Caco-2 (cell line): ENCODE measurements around the gene CASP7. TPM values are rescaled to one million over a fixed set of nuclear protein-coding genes. Genes with fewer than 3 reads are reported as not detected.

ENCODE experiments used
- BruUV-seq: library from RNA; stranded (reverse); fragments of 400-500 nt; replicated peaks from 2 replicates; lab custom pipeline; 2021; lab: Mats Ljungman, UMichigan
- CTCF ChIA-PET: fragments of 300-600 bp; sonication (Branson Sonifier 250); formaldehyde crosslinking; loops from one replicate; lab custom pipeline; 2022; ENCODE audit warnings: antibody characterized with exemption; lab: Charles Lee
- POLR2A ChIA-PET: fragments of 300-600 bp; sonication (Branson Sonifier 250); formaldehyde crosslinking; loops from one replicate; lab custom pipeline; 2022; ENCODE audit warnings: antibody characterized with exemption; lab: Charles Lee
- DNase-seq, 2 experiments: peaks; one replicate each; pipeline versions ENCODE4 v3.0.0 to v3.0.0-alpha.2; 2020 to 2022
- H3K27me3 ChIP-seq: replicated peaks from 2 replicates; pipeline ENCODE4 v1.6.0; 2011; ENCODE audit warnings: low read length; ENCODE audit not compliant: control insufficient read depth, insufficient read depth
- H3K36me3 ChIP-seq: 2 replicates; pipeline ENCODE4 v1.5.1; 2011; ENCODE audit warnings: low read length; ENCODE audit not compliant: control insufficient read depth, insufficient read depth
- H3K4me1 ChIP-seq: fragments of 250-450 bp; sonication (Bioruptor Pico); 2 replicates; pipeline ENCODE4 v1.5.1; 2020; ENCODE audit warnings: mild to moderate bottlenecking
- H3K4me3 ChIP-seq: 2 replicates; pipeline ENCODE4 v1.5.1; 2011; ENCODE audit warnings: low read depth, mild to moderate bottlenecking, control low read depth, low read length
- H3K9me3 ChIP-seq: fragments of 250-450 bp; sonication (Bioruptor Pico); 2 replicates; pipeline ENCODE4 v1.5.1; 2020; ENCODE audit warnings: mild to moderate bottlenecking, moderate library complexity
- H3K27ac Mint-ChIP-seq: one replicate; pipeline ENCODE4 v1.8.0; 2022; ENCODE audit warnings: mixed read lengths; ENCODE audit not compliant: unreplicated experiment
- H3K27me3 Mint-ChIP-seq: one replicate; pipeline ENCODE4 v1.8.0; 2022; ENCODE audit warnings: mixed read lengths; ENCODE audit not compliant: insufficient read depth, unreplicated experiment
- H3K36me3 Mint-ChIP-seq: one replicate; pipeline ENCODE4 v1.8.0; 2022; ENCODE audit warnings: mild to moderate bottlenecking, mixed read lengths; ENCODE audit not compliant: insufficient read depth, unreplicated experiment
- H3K4me1 Mint-ChIP-seq: one replicate; pipeline ENCODE4 v1.8.0; 2022; ENCODE audit warnings: low read depth, mixed read lengths; ENCODE audit not compliant: unreplicated experiment
- H3K4me3 Mint-ChIP-seq: one replicate; pipeline ENCODE4 v1.8.0; 2022; ENCODE audit warnings: mild to moderate bottlenecking, moderate library complexity, mixed read lengths; ENCODE audit not compliant: unreplicated experiment
- H3K9me3 Mint-ChIP-seq: one replicate; pipeline ENCODE4 v1.8.0; 2022; ENCODE audit warnings: mixed read lengths; ENCODE audit not compliant: unreplicated experiment
- CTCF ChIP-seq, 2 experiments: fragments of 200-600 bp in 1 of 2; IDR thresholded peaks; 1 replicate in 1 of 2; 2 replicates in 1 of 2; pipeline versions ENCODE4 v1.5.1 to v1.8.0; 2011 to 2022; ENCODE audit warnings: antibody characterized with exemption in 1 of 2, control low read depth in 1 of 2, inconsistent platforms in 1 of 2, low read depth in 1 of 2, low read length in 1 of 2, mild to moderate bottlenecking in 1 of 2, moderate library complexity in 1 of 2; ENCODE audit not compliant: insufficient read depth in 1 of 2, severe bottlenecking in 1 of 2, unreplicated experiment in 1 of 2
- intact Hi-C: fragments of 100-400 bp; cut with micrococcal nuclease; formaldehyde crosslinking; loops from one replicate; pipeline ENCODE4 v1.10.0; 2022; ENCODE audit not compliant: unreplicated experiment
- total RNA-seq: library from RNA; stranded (reverse); gene quantifications from 2 replicates; pipeline ENCODE4 v1.2.3, GENCODE V29; 2022

CASP7 gene
- total RNA-seq, 1 experiment from 2014 or later: 23.9 TPM

- H3K27me3 Mint-ChIP-seq: no peaks in the 10 kb centered on the region
- Histone ChIP-seq H3K4me3 (no peak within 1 kb of the TSS), H3K4me1 (peaks cover 3% of the 10 kb centered on the region; the same call in 1 of the 2 replicates), H3K36me3 (no peaks in the 10 kb centered on the region), H3K9me3 (no peaks in the 10 kb centered on the region), H3K27me3 (no peaks in the 10 kb centered on the region; the same call in 1 of the 2 replicates)
- no peak within 1 kb of the TSS for H3K27ac Mint-ChIP-seq
- no peaks in the 10 kb centered on the region for H3K9me3 Mint-ChIP-seq
- no peak within 1 kb of the TSS for H3K4me3 Mint-ChIP-seq
- no peak for DNase-seq
- H3K4me1 Mint-ChIP-seq: peaks cover 6% of the 10 kb centered on the region
- no TSS peak for BruUV-seq
- no peak for TF ChIP-seq CTCF (IDR thresholded peaks at IDR 0.05; ENCODE audit: insufficient read depth in 1 of 2, low read depth in 1 of 2, low read length in 1 of 2, severe bottlenecking in 1 of 2, unreplicated experiment in 1 of 2)
- ChIA-PET POLR2A (no interaction called here), CTCF (no interaction called here)
- intact Hi-C loops: no loop called here
- no peaks in the 10 kb centered on the region for H3K36me3 Mint-ChIP-seq
Observed at GRCh38 chr10:113663908-113664307, 15.8 kb upstream of the CASP7 start, which contains the start of gene NRAP. TSS of gene NRAP (minus strand) at chr10:113664041. CDS start at chr10:113663882, 159 bp downstream.

GRCh38 chr10:113665352-113665751 lies 14.4 kb upstream of the CASP7 start:
- Mint-ChIP-seq H3K27ac (no peak overlapping the region), H3K27me3 (no peaks in the 10 kb centered on the region), H3K36me3 (no peaks in the 10 kb centered on the region), H3K4me1 (peaks cover 6% of the 10 kb centered on the region), H3K4me3 (no peak overlapping the region), H3K9me3 (peaks cover 4% of the 10 kb centered on the region)
- H3K4me1 ChIP-seq: peaks cover 3% of the 10 kb centered on the region; the same call in 1 of the 2 replicates
- intact Hi-C loops: no loop called here
- BruUV-seq: no TSS peak
- H3K36me3 ChIP-seq: no peaks in the 10 kb centered on the region
- no peak for TF ChIP-seq CTCF (IDR thresholded peaks at IDR 0.05; ENCODE audit: insufficient read depth in 1 of 2, low read depth in 1 of 2, low read length in 1 of 2, severe bottlenecking in 1 of 2, unreplicated experiment in 1 of 2)
- H3K4me3 ChIP-seq: no peak overlapping the region
- H3K9me3 ChIP-seq: 0 out of 2 replicates have a peak, but pooled peaks cover 3% of the 10 kb centered on the region
- POLR2A ChIA-PET: no interaction called here
- no peak for DNase-seq
- no peaks in the 10 kb centered on the region; the same call in 1 of the 2 replicates for H3K27me3 ChIP-seq
- CTCF ChIA-PET: no interaction called here

- CTCF ChIA-PET: no interaction called here
- Mint-ChIP-seq H3K36me3 (no peaks in the 10 kb centered on the region), H3K4me3 (no peak overlapping the region), H3K27ac (no peak overlapping the region), H3K4me1 (peaks cover 6% of the 10 kb centered on the region), H3K27me3 (no peaks in the 10 kb centered on the region), H3K9me3 (peaks cover 9% of the 10 kb centered on the region)
- no peak for TF ChIP-seq CTCF (IDR thresholded peaks at IDR 0.05; ENCODE audit: insufficient read depth in 1 of 2, low read depth in 1 of 2, low read length in 1 of 2, severe bottlenecking in 1 of 2, unreplicated experiment in 1 of 2)
- peaks cover 3% of the 10 kb centered on the region; the same call in 1 of the 2 replicates for H3K4me1 ChIP-seq
- DNase-seq: peak; percentile 41 to 59
- intact Hi-C loops: no loop called here
- POLR2A ChIA-PET: no interaction called here
- peaks cover 8% of the 10 kb centered on the region; the same call in 1 of the 2 replicates for H3K9me3 ChIP-seq
- H3K36me3 ChIP-seq: no peaks in the 10 kb centered on the region
- no peak overlapping the region for H3K4me3 ChIP-seq
- no TSS peak for BruUV-seq
- no peaks in the 10 kb centered on the region; the same call in 1 of the 2 replicates for H3K27me3 ChIP-seq
Observed at GRCh38 chr10:113665806-113666354, 13.8 kb upstream of the CASP7 start.
